ENCODE results near the gene STAT5B. TPM values are rescaled to one million over a fixed set of nuclear protein-coding genes. Genes with fewer than 3 reads are reported as not detected.

Gene STAT5B
- total and polyA plus RNA-seq, 9 of the 15 experiments (the other 6 are each of a cell fraction or from before 2014, with no cell fraction given), result 20.8 to 176 (median 92.4) TPM

- intact Hi-C loops (cut with micrococcal nuclease), result no loop called here
- peaks cover 7% of the 10 kb centered on the region for H3K9me1 ChIP-seq (ENCODE audit: control insufficient read depth, insufficient read depth, low read length)
- peaks cover 23 to 33% of the 10 kb centered on the region in 2 experiments for H3K4me1 ChIP-seq (replicated peaks in 1 of 2; ENCODE audit: control insufficient read depth in 2 of 2, insufficient read depth in 2 of 2, low read length in 2 of 2)
- no TSS peak for BruUV-seq (replicated peaks)
- no peak overlapping the region for H2AFZ ChIP-seq (ENCODE audit: low read depth, low read length)
- H3K36me3 ChIP-seq (ENCODE audit: control insufficient read depth, insufficient read depth, low read length), result no peaks in the 10 kb centered on the region
- in situ Hi-C loops (cut with MboI), result no loop called here
- DNase-seq (ENCODE audit: extremely low read depth in 1 of 4, low spot score in 3 of 4) (no peak), FAIRE-seq (no peak), ATAC-seq (no peak)
- H3K9ac ChIP-seq (ENCODE audit: insufficient read depth in 1 of 2, low read depth in 2 of 2, low read length in 2 of 2), result peak overlapping the region in 1 of 2 experiments; percentile 19; a peak in 1 of 4 replicates
- TF ChIP-seq ESRRA (IDR thresholded peaks at IDR 0.05; ENCODE audit: borderline replicate concordance, low read depth), result peak; percentile 41; the same call in 1 of the 2 replicates
- TF ChIP-seq, protein P1, sequence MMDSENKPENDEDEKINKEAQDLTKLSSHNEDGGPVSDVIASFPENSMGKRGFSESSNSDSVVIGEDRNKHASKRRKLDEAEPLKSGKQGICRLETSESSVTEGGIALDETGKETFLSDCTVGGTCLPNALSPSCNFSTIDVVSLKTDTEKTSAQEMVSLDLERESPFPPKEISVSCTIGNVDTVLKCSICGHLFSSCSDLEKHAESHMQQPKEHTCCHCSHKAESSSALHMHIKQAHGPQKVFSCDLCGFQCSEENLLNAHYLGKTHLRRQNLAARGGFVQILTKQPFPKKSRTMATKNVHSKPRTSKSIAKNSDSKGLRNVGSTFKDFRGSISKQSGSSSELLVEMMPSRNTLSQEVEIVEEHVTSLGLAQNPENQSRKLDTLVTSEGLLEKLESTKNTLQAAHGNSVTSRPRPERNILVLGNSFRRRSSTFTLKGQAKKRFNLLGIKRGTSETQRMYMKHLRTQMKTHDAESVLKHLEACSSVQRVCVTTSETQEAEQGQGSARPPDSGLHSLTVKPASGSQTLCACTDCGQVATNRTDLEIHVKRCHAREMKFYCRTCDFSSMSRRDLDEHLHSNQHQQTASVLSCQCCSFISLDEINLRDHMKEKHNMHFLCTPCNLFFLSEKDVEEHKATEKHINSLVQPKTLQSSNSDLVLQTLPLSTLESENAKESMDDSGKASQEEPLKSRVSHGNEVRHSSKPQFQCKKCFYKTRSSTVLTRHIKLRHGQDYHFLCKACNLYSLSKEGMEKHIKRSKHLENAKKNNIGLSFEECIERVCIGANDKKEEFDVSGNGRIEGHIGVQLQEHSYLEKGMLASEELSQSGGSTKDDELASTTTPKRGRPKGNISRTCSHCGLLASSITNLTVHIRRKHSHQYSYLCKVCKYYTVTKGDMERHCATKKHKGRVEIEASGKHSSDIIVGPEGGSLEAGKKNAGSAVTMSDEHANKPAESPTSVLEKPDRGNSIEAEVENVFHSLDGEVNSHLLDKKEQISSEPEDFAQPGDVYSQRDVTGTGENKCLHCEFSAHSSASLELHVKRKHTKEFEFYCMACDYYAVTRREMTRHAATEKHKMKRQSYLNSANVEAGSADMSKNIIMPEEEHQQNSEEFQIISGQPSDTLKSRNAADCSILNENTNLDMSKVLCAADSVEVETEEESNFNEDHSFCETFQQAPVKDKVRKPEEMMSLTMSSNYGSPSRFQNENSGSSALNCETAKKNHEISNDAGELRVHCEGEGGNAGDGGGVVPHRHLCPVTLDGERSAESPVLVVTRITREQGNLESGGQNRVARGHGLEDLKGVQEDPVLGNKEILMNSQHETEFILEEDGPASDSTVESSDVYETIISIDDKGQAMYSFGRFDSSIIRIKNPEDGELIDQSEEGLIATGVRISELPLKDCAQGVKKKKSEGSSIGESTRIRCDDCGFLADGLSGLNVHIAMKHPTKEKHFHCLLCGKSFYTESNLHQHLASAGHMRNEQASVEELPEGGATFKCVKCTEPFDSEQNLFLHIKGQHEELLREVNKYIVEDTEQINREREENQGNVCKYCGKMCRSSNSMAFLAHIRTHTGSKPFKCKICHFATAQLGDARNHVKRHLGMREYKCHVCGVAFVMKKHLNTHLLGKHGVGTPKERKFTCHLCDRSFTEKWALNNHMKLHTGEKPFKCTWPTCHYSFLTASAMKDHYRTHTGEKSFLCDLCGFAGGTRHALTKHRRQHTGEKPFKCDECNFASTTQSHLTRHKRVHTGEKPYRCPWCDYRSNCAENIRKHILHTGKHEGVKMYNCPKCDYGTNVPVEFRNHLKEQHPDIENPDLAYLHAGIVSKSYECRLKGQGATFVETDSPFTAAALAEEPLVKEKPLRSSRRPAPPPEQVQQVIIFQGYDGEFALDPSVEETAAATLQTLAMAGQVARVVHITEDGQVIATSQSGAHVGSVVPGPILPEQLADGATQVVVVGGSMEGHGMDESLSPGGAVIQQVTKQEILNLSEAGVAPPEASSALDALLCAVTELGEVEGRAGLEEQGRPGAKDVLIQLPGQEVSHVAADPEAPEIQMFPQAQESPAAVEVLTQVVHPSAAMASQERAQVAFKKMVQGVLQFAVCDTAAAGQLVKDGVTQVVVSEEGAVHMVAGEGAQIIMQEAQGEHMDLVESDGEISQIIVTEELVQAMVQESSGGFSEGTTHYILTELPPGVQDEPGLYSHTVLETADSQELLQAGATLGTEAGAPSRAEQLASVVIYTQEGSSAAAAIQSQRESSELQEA (IDR thresholded peaks at IDR 0.05; ENCODE audit: low read depth), result no peak
- no peaks in the 10 kb centered on the region for H3K9me3 ChIP-seq (replicated peaks; ENCODE audit: control insufficient read depth, insufficient read depth, low read depth, low read length)
- peaks cover 10% of the 10 kb centered on the region; the same call in 2 of the 3 replicates for H3K79me2 ChIP-seq (ENCODE audit: control insufficient read depth, insufficient read depth, low read length)
- H4K20me1 ChIP-seq (replicated peaks; ENCODE audit: control insufficient read depth, insufficient read depth, low read length), result 0 out of 2 replicates have a peak, but pooled peaks cover 4% of the 10 kb centered on the region
- H3K4me2 ChIP-seq (ENCODE audit: insufficient read depth, low read length), result no peak overlapping the region
- H3K27me3 ChIP-seq (ENCODE audit: control insufficient read depth in 2 of 2, insufficient read depth in 2 of 2, low read length in 2 of 2), result no peaks in the 10 kb centered on the region
- no peak overlapping the region for H3K27ac ChIP-seq (ENCODE audit: extremely low read depth, low read depth, low read length)
- ChIA-PET POLR2A (interaction anchor here (0.9 to 1.3 kb wide), 2 partner anchors 11 to 23 kb away, joined by 3 read pairs; no protein-coding TSS in a partner anchor), CTCF (ENCODE audit: low intra/inter-chr PET ratio) (no interaction called here)
- 54% methylated on average over 14 of the region's 14 CpGs for whole genome bisulfite sequencing (ENCODE audit: insufficient coverage, low coverage, missing lambda C conversion rate)
- no peak overlapping the region for H3K4me3 ChIP-seq
These were observed 97.4 kb downstream of the STAT5B start for GRCh38 chr17:42178817-42179216.

Data from K562 (cell line).